Endothelial cell of umbilical vein (primary cell): ENCODE measurements around the gene HERPUD1.

ENCODE experiments used
- CTCF ChIP-seq, 2 donors: IDR thresholded peaks; 1 replicate in 1 of 2; 2 replicates in 1 of 2; pipeline ENCODE4 v1.5.1; 2011; ENCODE audit warnings: low read length in 2 of 2, mild to moderate bottlenecking in 2 of 2, moderate library complexity in 2 of 2, control low read depth in 1 of 2, inconsistent platforms in 1 of 2, low read depth in 1 of 2; ENCODE audit not compliant: insufficient read depth in 1 of 2; ENCODE audit errors: extremely low read depth in 1 of 2
- EZH2 ChIP-seq: IDR thresholded peaks from 2 replicates; pipeline ENCODE4 v1.6.1; 2012; ENCODE audit warnings: borderline replicate concordance, low read depth, mild to moderate bottlenecking, moderate library complexity, low read length, inconsistent platforms; ENCODE audit not compliant: severe bottlenecking
- GATA2 ChIP-seq: IDR thresholded peaks from 2 replicates; pipeline ENCODE4 v1.7.0; 2011; ENCODE audit warnings: low read depth, mild to moderate bottlenecking, moderate library complexity, mixed read lengths, low read length; ENCODE audit not compliant: insufficient read length, insufficient read depth
- MAX ChIP-seq: IDR thresholded peaks from 2 replicates; pipeline ENCODE4 v1.6.1; 2011; ENCODE audit not compliant: insufficient read depth, insufficient read length
- MYC ChIP-seq: IDR thresholded peaks from one replicate; pipeline ENCODE4 v1.6.1; 2011; ENCODE audit warnings: mild to moderate bottlenecking, low read depth, low read length
- POLR2A ChIP-seq: IDR thresholded peaks from 2 replicates; pipeline ENCODE4 v1.6.1; 2012; ENCODE audit warnings: low read depth, mild to moderate bottlenecking, control low read depth, low read length
- POLR2AphosphoS5 ChIP-seq: IDR thresholded peaks from 2 replicates; pipeline ENCODE4 v1.6.1; 2012; ENCODE audit warnings: low read depth, mild to moderate bottlenecking, control low read depth, low read length, moderate library complexity; ENCODE audit not compliant: insufficient read depth

GRCh38 chr16:56944954-56945839 is 13.3 kb downstream of the HERPUD1 start:
- TF ChIP-seq GATA2, result no peak
- TF ChIP-seq CTCF (IDR thresholded peaks at IDR 0.05; ENCODE audit: extremely low read depth in 1 of 2, insufficient read depth in 1 of 2, low read depth in 1 of 2, low read length in 2 of 2), result no peak
- no peak for TF ChIP-seq MAX
- TF ChIP-seq POLR2A, result no peak
- no peak for TF ChIP-seq EZH2
- TF ChIP-seq POLR2AphosphoS5, result no peak
- TF ChIP-seq MYC, result no peak
